Measurements from ENCODE around the gene HIPK2. TPM values are rescaled to one million over a fixed set of nuclear protein-coding genes. Genes with fewer than 3 reads are reported as not detected.

HIPK2 gene
- total RNA-seq, 2 donors from 2014 or later: 22.1 to 26.4 TPM

GRCh38 chr7:139568346-139568675 is 209.5 kb downstream of the HIPK2 start:
- TF ChIP-seq CTCF (IDR thresholded peaks at IDR 0.05) (no peak), POLR2A (IDR thresholded peaks at IDR 0.05) (no peak)
- Histone ChIP-seq H3K9me3 (no peaks in the 10 kb centered on the region), H3K4me1 (no peaks in the 10 kb centered on the region), H3K27me3 (no peaks in the 10 kb centered on the region), H3K27ac (no peak overlapping the region), H3K4me3 (no peak overlapping the region), H3K36me3 (replicated peaks in 1 of 2; ENCODE audit: insufficient read depth in 1 of 2, low read depth in 2 of 2) (peaks cover 5 to 8% of the 10 kb centered on the region in 2 donors)
- DNase-seq (no peak), ATAC-seq (no peak)
- 91 to 92% methylated on average over 5 to 6 of the region's 6 CpGs for WGBS, 2 donors
- intact Hi-C loops (cut with DNase I): no loop called here

GRCh38 chr7:139567647-139568345 is 210.0 kb downstream of the HIPK2 start:
- H3K36me3 ChIP-seq (replicated peaks in 1 of 2; ENCODE audit: insufficient read depth in 1 of 2, low read depth in 2 of 2): peaks cover under 1 to 3% of the 10 kb centered on the region in 2 donors
- no peak for DNase-seq
- no peaks in the 10 kb centered on the region for H3K27me3 ChIP-seq
- H3K9me3 ChIP-seq: no peaks in the 10 kb centered on the region
- no peak overlapping the region for H3K4me3 ChIP-seq
- no peak overlapping the region for H3K27ac ChIP-seq
- WGBS, 2 donors: 88 to 90% methylated on average over 14 of the region's 14 CpGs
- no peaks in the 10 kb centered on the region for H3K4me1 ChIP-seq
- no peak for ATAC-seq
- TF ChIP-seq POLR2A (IDR thresholded peaks at IDR 0.05) (no peak), CTCF (IDR thresholded peaks at IDR 0.05) (no peak)
- intact Hi-C loops (cut with DNase I): no loop called here

- TF ChIP-seq CTCF (IDR thresholded peaks at IDR 0.05): no peak
- DNase-seq (no peak), ATAC-seq (no peak)
- no peak overlapping the region for H3K27ac ChIP-seq
- no peaks in the 10 kb centered on the region for H3K27me3 ChIP-seq
- no peaks in the 10 kb centered on the region for H3K4me1 ChIP-seq
- H3K9me3 ChIP-seq: no peaks in the 10 kb centered on the region
- intact Hi-C loops (cut with DNase I): no loop called here
- no peak overlapping the region for H3K4me3 ChIP-seq
- WGBS, 2 donors: 94 to 96% methylated on average over 13 to 15 of the region's 15 CpGs
- peaks cover 0 to 3% of the 10 kb centered on the region in 2 donors for H3K36me3 ChIP-seq (replicated peaks in 1 of 2; ENCODE audit: insufficient read depth in 1 of 2, low read depth in 2 of 2)
Observed at GRCh38 chr7:139566736-139567646, 210.8 kb downstream of the HIPK2 start.

GRCh38 chr7:139566075-139566474 is 211.7 kb downstream of the HIPK2 start:
- no peak for TF ChIP-seq CTCF (IDR thresholded peaks at IDR 0.05)
- TF ChIP-seq POLR2A (IDR thresholded peaks at IDR 0.05): no peak
- no peaks in the 10 kb centered on the region for H3K4me1 ChIP-seq

More at GRCh38 chr7:139566075-139566474, 211.7 kb downstream of the HIPK2 start:
- ATAC-seq (no peak), DNase-seq (no peak)
- intact Hi-C loops (cut with DNase I): no loop called here
- Histone ChIP-seq H3K27ac (no peak overlapping the region), H3K27me3 (no peaks in the 10 kb centered on the region), H3K36me3 (replicated peaks in 1 of 2; ENCODE audit: insufficient read depth in 1 of 2, low read depth in 2 of 2) (peaks cover 0 to 1% of the 10 kb centered on the region in 2 donors), H3K9me3 (no peaks in the 10 kb centered on the region), H3K4me3 (no peak overlapping the region)
- 89 to 96% methylated on average over 6 of the region's 6 CpGs for WGBS, 2 donors

Measured in body of pancreas (tissue), 4 donors.